ENCODE measurements around the gene ELAPOR1.

DNA sequence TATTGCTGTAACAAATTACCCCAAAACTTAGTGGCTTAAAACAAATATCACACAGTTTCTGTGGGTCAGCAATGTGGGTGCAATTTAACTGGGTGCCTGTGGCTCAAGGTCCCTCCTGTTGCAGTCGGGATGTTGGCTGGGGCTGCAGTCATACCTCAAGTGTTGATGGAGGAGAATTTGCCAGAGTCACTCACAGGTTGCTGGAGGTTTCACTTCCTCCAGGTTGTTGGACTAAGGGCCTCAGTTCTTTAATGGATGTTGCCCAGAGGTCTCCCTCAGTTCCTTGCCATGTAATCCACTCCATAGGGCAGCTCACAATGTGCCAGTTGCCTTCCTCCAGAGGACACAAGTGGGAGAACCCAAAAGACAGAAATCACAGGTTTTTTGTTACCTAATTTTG lies 35.6 kb upstream of the ELAPOR1 start:
- TF ChIP-seq, protein P1, sequence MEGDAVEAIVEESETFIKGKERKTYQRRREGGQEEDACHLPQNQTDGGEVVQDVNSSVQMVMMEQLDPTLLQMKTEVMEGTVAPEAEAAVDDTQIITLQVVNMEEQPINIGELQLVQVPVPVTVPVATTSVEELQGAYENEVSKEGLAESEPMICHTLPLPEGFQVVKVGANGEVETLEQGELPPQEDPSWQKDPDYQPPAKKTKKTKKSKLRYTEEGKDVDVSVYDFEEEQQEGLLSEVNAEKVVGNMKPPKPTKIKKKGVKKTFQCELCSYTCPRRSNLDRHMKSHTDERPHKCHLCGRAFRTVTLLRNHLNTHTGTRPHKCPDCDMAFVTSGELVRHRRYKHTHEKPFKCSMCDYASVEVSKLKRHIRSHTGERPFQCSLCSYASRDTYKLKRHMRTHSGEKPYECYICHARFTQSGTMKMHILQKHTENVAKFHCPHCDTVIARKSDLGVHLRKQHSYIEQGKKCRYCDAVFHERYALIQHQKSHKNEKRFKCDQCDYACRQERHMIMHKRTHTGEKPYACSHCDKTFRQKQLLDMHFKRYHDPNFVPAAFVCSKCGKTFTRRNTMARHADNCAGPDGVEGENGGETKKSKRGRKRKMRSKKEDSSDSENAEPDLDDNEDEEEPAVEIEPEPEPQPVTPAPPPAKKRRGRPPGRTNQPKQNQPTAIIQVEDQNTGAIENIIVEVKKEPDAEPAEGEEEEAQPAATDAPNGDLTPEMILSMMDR (IDR thresholded peaks at IDR 0.05; ENCODE audit: poor library complexity) = no peak
- TF ChIP-seq EZH2 (IDR thresholded peaks at IDR 0.05; ENCODE audit: borderline replicate concordance) = no peak
- TF ChIP-seq EZH2phosphoT487 (IDR thresholded peaks at IDR 0.05; ENCODE audit: low read depth, severe bottlenecking, unreplicated experiment) = no peak
